Measurements from ENCODE around the gene HEATR5A. TPM values are rescaled to one million over a fixed set of nuclear protein-coding genes. Genes with fewer than 3 reads are reported as not detected.
"Not testable (repeated sequence)": the region's sequence is repeated elsewhere in the genome, so short reads cannot be mapped to it uniquely, and the experiment has no call there.

HEATR5A gene
- total RNA-seq, 2 experiments from 2014 or later, result 3.5 to 6.0 TPM

GRCh38 chr14:31268216-31268615, 152.1 kb downstream of the HEATR5A start:
- H3K36me3 Mint-ChIP-seq (ENCODE audit: low read depth), result no peaks in the 10 kb centered on the region
- H3K4me3 Mint-ChIP-seq, result no peak overlapping the region
- peaks cover 3% of the 10 kb centered on the region for H3K9me3 Mint-ChIP-seq
- DNase-seq, result no peak
- intact Hi-C loops (cut with micrococcal nuclease), result no loop called here
- no peaks in the 10 kb centered on the region for H3K27me3 Mint-ChIP-seq (ENCODE audit: low read depth)
- peaks cover 2% of the 10 kb centered on the region for H3K4me1 Mint-ChIP-seq (ENCODE audit: low read depth)
- no peak overlapping the region for H3K27ac Mint-ChIP-seq
- CTCF ChIA-PET, result no interaction called here

GRCh38 chr14:31266437-31267331, 153.7 kb downstream of the HEATR5A start:
- no peaks in the 10 kb centered on the region for H3K27me3 Mint-ChIP-seq (ENCODE audit: low read depth)
- intact Hi-C loops (cut with micrococcal nuclease), result no loop called here
- no peaks in the 10 kb centered on the region for H3K4me1 Mint-ChIP-seq (ENCODE audit: low read depth)
- H3K27ac Mint-ChIP-seq, result no peak overlapping the region
- DNase-seq, result no peak
- no peak overlapping the region for H3K4me3 Mint-ChIP-seq
- peaks cover 3% of the 10 kb centered on the region for H3K9me3 Mint-ChIP-seq
- CTCF ChIA-PET, result interaction anchor here (0.7 kb wide), 1 partner anchor 247 kb away, joined by 4 read pairs; no protein-coding TSS in a partner anchor
- no peaks in the 10 kb centered on the region for H3K36me3 Mint-ChIP-seq (ENCODE audit: low read depth)

DNA sequence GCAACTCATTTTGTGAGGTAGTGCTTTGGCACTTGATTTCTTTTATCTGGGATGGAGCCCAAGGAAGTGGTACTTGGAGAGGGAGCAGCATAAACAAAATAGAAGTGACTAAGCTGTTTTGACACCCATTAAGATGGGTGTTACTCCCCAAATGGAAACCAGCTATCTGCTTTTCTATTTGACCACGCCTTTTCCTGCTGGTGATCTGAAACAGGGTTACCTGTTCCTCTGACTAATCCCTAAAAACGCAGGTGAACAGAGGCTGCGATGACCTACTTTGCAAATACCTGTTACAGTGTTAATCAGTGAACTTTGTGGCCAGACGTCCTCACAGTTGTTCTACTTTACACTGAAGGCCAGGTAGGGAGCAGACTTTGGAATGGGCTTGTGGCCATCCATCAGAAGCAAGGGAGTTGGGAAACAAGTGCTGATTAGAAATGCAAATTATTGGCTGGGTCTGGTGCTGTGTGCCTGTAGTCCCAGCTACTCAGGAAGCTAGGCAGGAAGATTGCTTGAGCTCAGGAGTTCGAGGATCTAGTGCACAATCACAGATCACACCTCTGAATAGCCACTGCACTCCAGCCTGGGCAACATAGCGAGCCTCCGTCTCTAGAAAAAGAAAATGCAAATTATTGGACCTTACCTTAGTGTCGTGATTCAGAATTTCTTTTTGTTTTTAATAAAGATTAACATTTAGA, 154.5 kb downstream of the HEATR5A start:
- CTCF ChIA-PET, result interaction anchor here (0.7 kb wide), 1 partner anchor 248 kb away, joined by 4 read pairs; no protein-coding TSS in a partner anchor
- no peak overlapping the region for H3K27ac Mint-ChIP-seq
- H3K9me3 Mint-ChIP-seq, result peaks cover 3% of the 10 kb centered on the region
- no peaks in the 10 kb centered on the region for H3K27me3 Mint-ChIP-seq (ENCODE audit: low read depth)
- H3K4me1 Mint-ChIP-seq (ENCODE audit: low read depth), result no peaks in the 10 kb centered on the region
- H3K4me3 Mint-ChIP-seq, result no peak overlapping the region
- intact Hi-C loops (cut with micrococcal nuclease), result no loop called here
- DNase-seq, result no peak
- H3K36me3 Mint-ChIP-seq (ENCODE audit: low read depth), result no peaks in the 10 kb centered on the region

DNA sequence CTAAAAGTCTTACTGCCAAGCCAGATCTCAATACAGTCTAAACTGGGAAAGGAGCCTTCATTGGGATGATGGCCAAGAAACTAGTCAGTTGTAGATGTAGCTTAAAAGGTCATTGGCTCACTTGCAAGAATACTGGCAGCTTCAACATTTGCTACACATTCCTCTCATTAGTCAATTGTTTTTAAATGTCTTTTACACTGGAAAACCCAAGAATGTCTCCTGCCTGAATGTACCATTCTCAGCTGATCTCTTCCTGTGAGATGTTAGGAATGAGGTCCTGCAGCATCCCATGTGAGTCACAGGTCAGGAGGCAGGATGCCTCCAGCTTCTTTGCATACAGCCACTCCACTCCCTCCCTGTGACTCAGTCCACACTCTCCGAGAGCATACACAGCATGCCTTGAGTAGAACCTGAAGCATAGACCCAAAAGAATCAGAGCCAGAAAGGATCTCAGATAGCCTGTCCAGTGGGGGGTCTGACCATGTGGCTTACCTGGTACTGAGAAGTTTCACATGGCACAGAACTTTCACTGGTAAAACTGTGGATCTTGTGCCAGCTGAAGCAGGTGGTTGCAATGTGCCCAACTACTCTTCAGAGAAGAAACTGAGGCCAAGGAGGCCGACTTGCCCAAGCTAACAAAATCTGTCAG, 156.7 kb downstream of the HEATR5A start:
- no peak overlapping the region for H3K27ac Mint-ChIP-seq

GRCh38 chr14:31261859-31262731, 158.3 kb downstream of the HEATR5A start:
- Mint-ChIP-seq H3K36me3 (ENCODE audit: low read depth) (no peaks in the 10 kb centered on the region), H3K9me3 (no peaks in the 10 kb centered on the region), H3K4me1 (ENCODE audit: low read depth) (no peaks in the 10 kb centered on the region), H3K4me3 (no peak overlapping the region), H3K27me3 (ENCODE audit: low read depth) (no peaks in the 10 kb centered on the region), H3K27ac (no peak overlapping the region)
- DNase-seq, result no peak
- CTCF ChIA-PET, result interaction anchor here (0.6 kb wide), 1 partner anchor 247 kb away, joined by 3 read pairs; no protein-coding TSS in a partner anchor
- intact Hi-C loops (cut with micrococcal nuclease), result no loop called here

More for the DNA sequence above, 156.7 kb downstream of the HEATR5A start:
- CTCF ChIA-PET, result interaction anchor here (0.6 kb wide), 1 partner anchor 22 kb away, joined by 3 read pairs; no protein-coding TSS in a partner anchor
- H3K27me3 Mint-ChIP-seq (ENCODE audit: low read depth), result no peaks in the 10 kb centered on the region
- intact Hi-C loops (cut with micrococcal nuclease), result no loop called here
- H3K4me3 Mint-ChIP-seq, result no peak overlapping the region
- DNase-seq, result no peak
- H3K9me3 Mint-ChIP-seq, result no peaks in the 10 kb centered on the region
- H3K4me1 Mint-ChIP-seq (ENCODE audit: low read depth), result no peaks in the 10 kb centered on the region
- H3K36me3 Mint-ChIP-seq (ENCODE audit: low read depth), result no peaks in the 10 kb centered on the region

DNA sequence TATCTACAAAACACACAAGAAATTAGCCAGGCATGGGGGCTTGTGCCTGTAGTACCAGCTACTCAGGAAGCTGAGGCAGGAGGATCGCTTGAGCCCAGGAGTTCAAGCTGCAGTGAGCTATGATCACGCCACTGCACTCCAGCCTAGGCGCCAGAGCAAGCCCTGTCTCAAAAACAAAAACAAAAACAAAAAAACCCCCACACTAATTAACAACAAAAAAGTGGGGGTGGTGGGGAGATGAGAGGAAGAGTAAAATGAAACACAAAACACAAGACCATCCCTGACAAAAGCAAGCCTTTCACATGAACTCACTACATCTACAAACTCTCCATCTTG, 158.9 kb downstream of the HEATR5A start:
- intact Hi-C loops (cut with micrococcal nuclease), result no loop called here
- no peak overlapping the region for H3K27ac Mint-ChIP-seq
- no peaks in the 10 kb centered on the region for H3K27me3 Mint-ChIP-seq (ENCODE audit: low read depth)
- no peaks in the 10 kb centered on the region for H3K9me3 Mint-ChIP-seq
- no peaks in the 10 kb centered on the region for H3K36me3 Mint-ChIP-seq (ENCODE audit: low read depth)
- H3K4me3 Mint-ChIP-seq, result no peak overlapping the region
- H3K4me1 Mint-ChIP-seq (ENCODE audit: low read depth), result no peaks in the 10 kb centered on the region
- CTCF ChIA-PET, result no interaction called here
- DNase-seq, result no peak

DNA sequence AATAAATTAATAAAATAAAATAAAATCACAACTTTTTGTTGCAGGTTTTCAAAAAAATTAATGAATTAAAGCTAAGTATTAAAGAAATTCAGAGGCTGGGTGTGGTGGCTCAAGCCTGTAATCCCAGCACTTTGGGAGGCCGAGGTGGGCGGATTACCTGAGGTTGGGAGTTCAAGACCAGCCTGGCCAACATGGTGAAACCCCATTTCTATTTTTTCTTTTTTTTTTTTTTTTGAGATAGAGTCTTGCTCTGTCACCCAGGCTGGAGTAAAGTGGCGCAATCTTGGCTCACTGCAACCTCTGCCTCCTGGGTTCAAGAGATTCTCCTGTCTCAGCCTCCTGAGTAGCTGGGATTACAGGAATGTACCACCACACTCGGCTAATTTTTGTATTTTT, 161.3 kb downstream of the HEATR5A start:
- H3K4me3 Mint-ChIP-seq; H3K27ac Mint-ChIP-seq; intact Hi-C loops (cut with micrococcal nuclease); H3K36me3 Mint-ChIP-seq (ENCODE audit: low read depth); H3K27me3 Mint-ChIP-seq (ENCODE audit: low read depth); DNase-seq; CTCF ChIA-PET; H3K4me1 Mint-ChIP-seq (ENCODE audit: low read depth); H3K9me3 Mint-ChIP-seq: not testable (repeated sequence)

GRCh38 chr14:31258427-31259039, 161.8 kb downstream of the HEATR5A start:
- H3K27me3 Mint-ChIP-seq (ENCODE audit: low read depth), result no peaks in the 10 kb centered on the region
- CTCF ChIA-PET, result interaction anchor here (0.6 kb wide), 1 partner anchor 93 kb away, joined by 4 read pairs; no protein-coding TSS in a partner anchor

DNA sequence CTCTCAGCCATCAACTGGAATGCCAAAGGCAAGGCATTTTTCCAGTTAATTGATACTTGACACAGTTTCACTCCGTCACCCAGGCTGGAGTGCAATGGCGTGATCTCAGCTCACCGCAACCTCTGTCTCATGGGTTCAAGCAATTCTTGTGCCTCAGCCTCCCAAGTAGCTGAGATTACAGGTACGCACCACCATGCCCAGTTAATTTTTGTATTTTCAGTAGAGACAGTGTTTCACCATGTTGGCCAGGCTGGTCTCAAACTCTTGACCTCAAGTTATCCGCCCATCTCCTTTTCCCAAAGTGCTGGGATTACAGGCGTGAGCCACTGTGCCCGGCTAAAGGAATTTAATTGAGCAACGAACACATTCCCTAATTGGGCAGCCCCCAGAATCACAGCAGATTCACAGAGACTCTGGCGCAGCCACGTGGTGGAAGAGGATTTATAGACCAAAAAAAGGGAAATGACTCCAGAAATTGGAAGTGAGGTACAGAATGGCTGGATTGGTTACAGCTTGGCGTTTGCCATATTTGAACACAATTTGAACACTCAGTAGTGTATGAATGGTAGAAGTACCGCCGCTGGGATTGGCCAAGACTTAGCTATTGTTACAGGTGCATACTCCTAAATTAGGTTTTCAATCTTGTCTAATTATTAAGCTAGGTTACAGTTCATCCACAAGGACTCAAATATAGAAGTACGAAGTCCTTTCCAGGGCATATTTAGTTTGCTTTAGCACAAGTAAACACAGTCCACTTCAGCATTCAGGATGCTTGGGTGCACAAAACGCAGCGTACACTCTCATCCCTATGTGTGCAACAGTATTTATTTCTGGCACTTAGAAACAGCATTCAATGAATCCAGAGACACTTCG, 162.6 kb downstream of the HEATR5A start:
- H3K27me3 Mint-ChIP-seq (ENCODE audit: low read depth); H3K9me3 Mint-ChIP-seq; H3K27ac Mint-ChIP-seq; intact Hi-C loops (cut with micrococcal nuclease); H3K4me3 Mint-ChIP-seq; H3K36me3 Mint-ChIP-seq (ENCODE audit: low read depth); H3K4me1 Mint-ChIP-seq (ENCODE audit: low read depth); DNase-seq: not testable (repeated sequence)
- CTCF ChIA-PET, result interaction anchor here (0.6 kb wide), 1 partner anchor 94 kb away, joined by 4 read pairs; no protein-coding TSS in a partner anchor

More at GRCh38 chr14:31258427-31259039, 161.8 kb downstream of the HEATR5A start:
- Mint-ChIP-seq H3K4me3 (no peak overlapping the region), H3K9me3 (no peaks in the 10 kb centered on the region), H3K4me1 (ENCODE audit: low read depth) (no peaks in the 10 kb centered on the region), H3K36me3 (ENCODE audit: low read depth) (no peaks in the 10 kb centered on the region), H3K27ac (no peak overlapping the region)
- intact Hi-C loops (cut with micrococcal nuclease), result no loop called here
- DNase-seq, result no peak

GRCh38 chr14:31257244-31257553, 163.2 kb downstream of the HEATR5A start:
- H3K4me3 Mint-ChIP-seq, result no peak overlapping the region
- no peak overlapping the region for H3K27ac Mint-ChIP-seq

More at GRCh38 chr14:31257244-31257553, 163.2 kb downstream of the HEATR5A start:
- Mint-ChIP-seq H3K36me3 (ENCODE audit: low read depth) (no peaks in the 10 kb centered on the region), H3K9me3 (no peaks in the 10 kb centered on the region), H3K27me3 (ENCODE audit: low read depth) (no peaks in the 10 kb centered on the region), H3K4me1 (ENCODE audit: low read depth) (no peaks in the 10 kb centered on the region)
- intact Hi-C loops (cut with micrococcal nuclease), result no loop called here
- DNase-seq, result no peak
- CTCF ChIA-PET, result interaction anchor here (0.7 kb wide), 1 partner anchor 75 kb away, joined by 3 read pairs; no protein-coding TSS in a partner anchor
